ENCODE data around the gene NOSIP. TPM values are rescaled to one million over a fixed set of nuclear protein-coding genes. Genes with fewer than 3 reads are reported as not detected.
A peak's percentile ranks its signal among the peaks of the same experiment; 100 is the strongest.

NOSIP gene
- total and polyA plus RNA-seq, 2 of the 4 experiments (the other 2 are of a cell fraction) = 118 to 138 TPM

DNA sequence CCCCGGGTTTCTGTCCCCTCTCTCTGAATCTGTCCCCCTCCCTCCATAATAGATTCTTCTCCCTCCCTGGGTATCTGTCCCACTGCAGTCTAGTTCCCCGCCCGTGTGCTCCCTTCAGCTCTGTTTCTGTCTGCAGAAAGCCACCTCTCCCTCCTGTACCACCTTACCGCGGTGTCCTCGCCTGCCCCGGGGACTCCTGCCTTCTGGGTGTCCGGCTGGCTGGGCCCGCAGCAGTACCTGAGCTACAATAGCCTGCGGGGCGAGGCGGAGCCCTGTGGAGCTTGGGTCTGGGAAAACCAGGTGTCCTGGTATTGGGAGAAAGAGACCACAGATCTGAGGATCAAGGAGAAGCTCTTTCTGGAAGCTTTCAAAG is 66.6 kb downstream of the NOSIP start:
- 100% methylated on average over 1 of the region's 12 CpGs; no CpG with 5 or more reads in 1 of the 2 experiments for WGBS, 2 experiments (ENCODE audit: extremely low coverage in 2 of 2, insufficient read length in 1 of 2)
- no peak for DNase-seq
- no peak for ATAC-seq (ENCODE audit: low read depth)
- Histone ChIP-seq H3K14ac (replicated peaks; ENCODE audit: low read depth, low read length) (no peak overlapping the region), H4K91ac (ENCODE audit: insufficient read depth, low read depth, low read length) (no peak overlapping the region), H3K4ac (ENCODE audit: low read depth, low read length) (no peak overlapping the region), H3K9me1 (ENCODE audit: insufficient read depth, low read length) (0 out of 2 replicates have a peak, but pooled peaks cover 4% of the 10 kb centered on the region), H2BK15ac (ENCODE audit: low read depth, low read length) (no peak overlapping the region), H3K27me3 (ENCODE audit: control insufficient read depth, insufficient read depth, low read length) (no peaks in the 10 kb centered on the region), H2AK9ac (replicated peaks; ENCODE audit: low read depth, low read length, poor library complexity) (peak overlapping the region; percentile 94), H2BK5ac (ENCODE audit: low read depth, low read length, poor library complexity, severe bottlenecking) (no peak overlapping the region), H3K18ac (ENCODE audit: low read depth, low read length) (no peak overlapping the region), H2BK120ac (ENCODE audit: low read depth, low read length) (no peak overlapping the region), H3K4me3 (ENCODE audit: insufficient read depth, low read depth, low read length) (peak overlapping the region; percentile 3; the same call in 1 of the 2 replicates), H3K23ac (ENCODE audit: low read depth, low read length) (no peak overlapping the region), H3K4me1 (ENCODE audit: control insufficient read depth, insufficient read depth, low read length) (peaks cover 5% of the 10 kb centered on the region; the same call in 1 of the 2 replicates), H3K9me3 (ENCODE audit: control insufficient read depth, insufficient read depth, low read length) (no peaks in the 10 kb centered on the region), H2BK20ac (ENCODE audit: low read depth, low read length) (no peak overlapping the region), H3K4me2 (ENCODE audit: low read depth, low read length) (peak overlapping the region; percentile 76; the same call in 1 of the 2 replicates), H3K36me3 (ENCODE audit: control insufficient read depth, insufficient read depth, low read length) (peaks cover 9% of the 10 kb centered on the region; the same call in 1 of the 2 replicates), H4K5ac (ENCODE audit: low read depth, low read length) (no peak overlapping the region), H4K8ac (ENCODE audit: low read depth in 2 of 2, low read length in 2 of 2) (peak overlapping the region in 1 of 2 experiments; percentile 87; a peak in 1 of 4 replicates), H3K27ac (ENCODE audit: insufficient read depth, low read length) (no peak overlapping the region), H3K56ac (ENCODE audit: extremely low read depth, insufficient read depth, low read length) (no peak overlapping the region), H3K79me1 (ENCODE audit: low read depth in 1 of 2, low read length in 2 of 2) (peaks cover 6 to 8% of the 10 kb centered on the region in 2 experiments; a peak in 2 of 4 replicates), H2AFZ (replicated peaks; ENCODE audit: low read length, poor library complexity) (peak overlapping the region; percentile 51), H3K9ac (ENCODE audit: low read depth, low read length) (peak overlapping the region; percentile 2; the same call in 1 of the 2 replicates), H4K20me1 (ENCODE audit: insufficient read depth, low read length) (no peaks in the 10 kb centered on the region), H2AK5ac (ENCODE audit: low read depth, low read length) (peak overlapping the region; percentile 28; the same call in 1 of the 2 replicates)
- no peak for TF ChIP-seq CHD1 (IDR thresholded peaks at IDR 0.05; ENCODE audit: low read depth, low read length)
- no peak for TF ChIP-seq FOS (IDR thresholded peaks at IDR 0.05; ENCODE audit: low read depth, low read length)
- TF ChIP-seq, protein P1, sequence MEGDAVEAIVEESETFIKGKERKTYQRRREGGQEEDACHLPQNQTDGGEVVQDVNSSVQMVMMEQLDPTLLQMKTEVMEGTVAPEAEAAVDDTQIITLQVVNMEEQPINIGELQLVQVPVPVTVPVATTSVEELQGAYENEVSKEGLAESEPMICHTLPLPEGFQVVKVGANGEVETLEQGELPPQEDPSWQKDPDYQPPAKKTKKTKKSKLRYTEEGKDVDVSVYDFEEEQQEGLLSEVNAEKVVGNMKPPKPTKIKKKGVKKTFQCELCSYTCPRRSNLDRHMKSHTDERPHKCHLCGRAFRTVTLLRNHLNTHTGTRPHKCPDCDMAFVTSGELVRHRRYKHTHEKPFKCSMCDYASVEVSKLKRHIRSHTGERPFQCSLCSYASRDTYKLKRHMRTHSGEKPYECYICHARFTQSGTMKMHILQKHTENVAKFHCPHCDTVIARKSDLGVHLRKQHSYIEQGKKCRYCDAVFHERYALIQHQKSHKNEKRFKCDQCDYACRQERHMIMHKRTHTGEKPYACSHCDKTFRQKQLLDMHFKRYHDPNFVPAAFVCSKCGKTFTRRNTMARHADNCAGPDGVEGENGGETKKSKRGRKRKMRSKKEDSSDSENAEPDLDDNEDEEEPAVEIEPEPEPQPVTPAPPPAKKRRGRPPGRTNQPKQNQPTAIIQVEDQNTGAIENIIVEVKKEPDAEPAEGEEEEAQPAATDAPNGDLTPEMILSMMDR (conservative IDR thresholded peaks at IDR 0.05; ENCODE audit: low read depth, low read length) = no peak
- no peak for TF ChIP-seq RCOR1 (IDR thresholded peaks at IDR 0.05; ENCODE audit: insufficient replicate concordance, low read length)
- TF ChIP-seq NFE2L2 (IDR thresholded peaks at IDR 0.05; ENCODE audit: low read depth, low read length) = no peak
- no peak for TF ChIP-seq MAZ (IDR thresholded peaks at IDR 0.05; ENCODE audit: borderline replicate concordance, low read depth, low read length)
- no peak for TF ChIP-seq SMC3 (IDR thresholded peaks at IDR 0.05; ENCODE audit: low read depth, low read length)
- TF ChIP-seq MXI1 (IDR thresholded peaks at IDR 0.05; ENCODE audit: borderline replicate concordance, low read depth, low read length) = no peak
- TF ChIP-seq, protein P2, sequence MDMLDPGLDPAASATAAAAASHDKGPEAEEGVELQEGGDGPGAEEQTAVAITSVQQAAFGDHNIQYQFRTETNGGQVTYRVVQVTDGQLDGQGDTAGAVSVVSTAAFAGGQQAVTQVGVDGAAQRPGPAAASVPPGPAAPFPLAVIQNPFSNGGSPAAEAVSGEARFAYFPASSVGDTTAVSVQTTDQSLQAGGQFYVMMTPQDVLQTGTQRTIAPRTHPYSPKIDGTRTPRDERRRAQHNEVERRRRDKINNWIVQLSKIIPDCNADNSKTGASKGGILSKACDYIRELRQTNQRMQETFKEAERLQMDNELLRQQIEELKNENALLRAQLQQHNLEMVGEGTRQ (IDR thresholded peaks at IDR 0.05; ENCODE audit: low read depth, low read length) = no peak
- no peak for TF ChIP-seq RFX5 (IDR thresholded peaks at IDR 0.05; ENCODE audit: low read depth, low read length)
- TF ChIP-seq RAD21 (IDR thresholded peaks at IDR 0.05; ENCODE audit: low read length) = no peak
- TF ChIP-seq, protein P3, sequence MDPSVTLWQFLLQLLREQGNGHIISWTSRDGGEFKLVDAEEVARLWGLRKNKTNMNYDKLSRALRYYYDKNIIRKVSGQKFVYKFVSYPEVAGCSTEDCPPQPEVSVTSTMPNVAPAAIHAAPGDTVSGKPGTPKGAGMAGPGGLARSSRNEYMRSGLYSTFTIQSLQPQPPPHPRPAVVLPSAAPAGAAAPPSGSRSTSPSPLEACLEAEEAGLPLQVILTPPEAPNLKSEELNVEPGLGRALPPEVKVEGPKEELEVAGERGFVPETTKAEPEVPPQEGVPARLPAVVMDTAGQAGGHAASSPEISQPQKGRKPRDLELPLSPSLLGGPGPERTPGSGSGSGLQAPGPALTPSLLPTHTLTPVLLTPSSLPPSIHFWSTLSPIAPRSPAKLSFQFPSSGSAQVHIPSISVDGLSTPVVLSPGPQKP (IDR thresholded peaks at IDR 0.05; ENCODE audit: borderline replicate concordance, low read depth, low read length) = no peak
- no peak for TF ChIP-seq POLR2A (IDR thresholded peaks at IDR 0.05; ENCODE audit: low read depth, low read length)
- no peak for TF ChIP-seq CEBPB (IDR thresholded peaks at IDR 0.05; ENCODE audit: low read depth, low read length)
- TF ChIP-seq BHLHE40 (IDR thresholded peaks at IDR 0.05; ENCODE audit: low read depth, low read length) = no peak
- TF ChIP-seq MAFK (IDR thresholded peaks at IDR 0.05; ENCODE audit: low read depth, low read length) = no peak
- in situ Hi-C loops (cut with MboI; ENCODE audit: low sequenced_read_pairs) = no loop called here
- BruUV-seq (replicated peaks) = TSS peak; percentile 55
- dilution Hi-C loops (cut with HindIII; ENCODE audit: low sequenced_read_pairs, unreplicated experiment) = no loop called here
- POLR2A ChIA-PET (ENCODE audit: unreplicated experiment) = interaction anchor here (1.0 kb wide), 1 partner anchor 26 kb away, joined by 3 read pairs; no protein-coding TSS in a partner anchor
- intact Hi-C loops (cut with micrococcal nuclease) = no loop called here
- CTCF ChIA-PET = no interaction called here

All from IMR-90 (cell line).